ENCODE data around the gene CD2BP2. TPM values are rescaled to one million over a fixed set of nuclear protein-coding genes. Genes with fewer than 3 reads are reported as not detected.
A peak's percentile ranks its signal among the peaks of the same experiment; 100 is the strongest.

Gene CD2BP2
- total RNA-seq, 1 donor from 2014 or later = 85.2 TPM

GRCh38 chr16:30376461-30376902, 21.4 kb upstream of the CD2BP2 start:
- TF ChIP-seq, protein P1, sequence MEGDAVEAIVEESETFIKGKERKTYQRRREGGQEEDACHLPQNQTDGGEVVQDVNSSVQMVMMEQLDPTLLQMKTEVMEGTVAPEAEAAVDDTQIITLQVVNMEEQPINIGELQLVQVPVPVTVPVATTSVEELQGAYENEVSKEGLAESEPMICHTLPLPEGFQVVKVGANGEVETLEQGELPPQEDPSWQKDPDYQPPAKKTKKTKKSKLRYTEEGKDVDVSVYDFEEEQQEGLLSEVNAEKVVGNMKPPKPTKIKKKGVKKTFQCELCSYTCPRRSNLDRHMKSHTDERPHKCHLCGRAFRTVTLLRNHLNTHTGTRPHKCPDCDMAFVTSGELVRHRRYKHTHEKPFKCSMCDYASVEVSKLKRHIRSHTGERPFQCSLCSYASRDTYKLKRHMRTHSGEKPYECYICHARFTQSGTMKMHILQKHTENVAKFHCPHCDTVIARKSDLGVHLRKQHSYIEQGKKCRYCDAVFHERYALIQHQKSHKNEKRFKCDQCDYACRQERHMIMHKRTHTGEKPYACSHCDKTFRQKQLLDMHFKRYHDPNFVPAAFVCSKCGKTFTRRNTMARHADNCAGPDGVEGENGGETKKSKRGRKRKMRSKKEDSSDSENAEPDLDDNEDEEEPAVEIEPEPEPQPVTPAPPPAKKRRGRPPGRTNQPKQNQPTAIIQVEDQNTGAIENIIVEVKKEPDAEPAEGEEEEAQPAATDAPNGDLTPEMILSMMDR (conservative IDR thresholded peaks at IDR 0.05) = no peak
- Mint-ChIP-seq H3K4me3 (no peak overlapping the region), H3K27ac (ENCODE audit: unreplicated experiment) (no peak overlapping the region), H3K4me1 (peaks cover 45% of the 10 kb centered on the region), H3K36me3 (ENCODE audit: low read depth) (peaks cover 3% of the 10 kb centered on the region), H3K9me3 (no peaks in the 10 kb centered on the region), H3K27me3 (ENCODE audit: low read depth) (no peaks in the 10 kb centered on the region)
- no peak for DNase-seq (ENCODE audit: low read depth, low spot score)

- no peaks in the 10 kb centered on the region for H3K9me3 Mint-ChIP-seq
- peak overlapping the region; percentile 68 for H3K4me3 Mint-ChIP-seq
- no peak overlapping the region for H3K27ac Mint-ChIP-seq (ENCODE audit: unreplicated experiment)
- peaks cover 3% of the 10 kb centered on the region for H3K36me3 Mint-ChIP-seq (ENCODE audit: low read depth)
- DNase-seq (ENCODE audit: low read depth, low spot score) = no peak
- TF ChIP-seq, protein P1 (conservative IDR thresholded peaks at IDR 0.05) = no peak
- H3K4me1 Mint-ChIP-seq = peaks cover 45% of the 10 kb centered on the region
- no peaks in the 10 kb centered on the region for H3K27me3 Mint-ChIP-seq (ENCODE audit: low read depth)
Observed at GRCh38 chr16:30375864-30376263, 20.8 kb upstream of the CD2BP2 start.

DNA sequence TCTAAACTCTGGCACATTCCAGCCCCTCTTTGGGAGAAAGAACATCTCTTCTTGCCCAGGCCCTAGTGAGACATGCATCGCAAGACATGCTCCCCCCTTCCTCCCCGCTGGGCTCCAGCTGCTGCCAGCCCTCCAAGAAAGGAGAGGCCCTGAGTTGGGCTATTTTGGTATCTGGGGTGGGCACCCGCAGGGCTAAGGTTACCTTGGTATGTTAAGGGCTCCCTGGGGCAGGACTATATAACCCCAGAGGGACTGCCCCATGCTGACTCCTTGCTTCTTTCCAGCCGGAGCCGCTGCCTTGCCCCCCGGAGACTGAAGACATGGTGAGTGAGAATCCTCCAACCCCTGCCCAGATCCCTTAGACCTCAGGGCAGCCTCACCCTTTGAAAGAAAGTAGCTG, 19.4 kb upstream of the CD2BP2 start, which contains the start of gene MYL11:
TSS of gene MYL11 (plus strand) at position 265 of the 400 bp plus-strand sequence. CDS start at position 321, 56 bp downstream.
- Mint-ChIP-seq H3K27me3 (ENCODE audit: low read depth) (no peaks in the 10 kb centered on the region), H3K9me3 (no peaks in the 10 kb centered on the region), H3K36me3 (ENCODE audit: low read depth) (no peaks in the 10 kb centered on the region), H3K4me3 (peak within 1 kb of the TSS; percentile 68), H3K4me1 (peaks cover 35% of the 10 kb centered on the region), H3K27ac (ENCODE audit: unreplicated experiment) (peak within 1 kb of the TSS; percentile 51)
- no peak for DNase-seq (ENCODE audit: low read depth, low spot score)
- TF ChIP-seq, protein P1 (conservative IDR thresholded peaks at IDR 0.05) = no peak

- DNase-seq (ENCODE audit: low read depth, low spot score) = no peak
- peaks cover 42% of the 10 kb centered on the region for H3K4me1 Mint-ChIP-seq
- H3K4me3 Mint-ChIP-seq = peak overlapping the region; percentile 14
- TF ChIP-seq, protein P1 (conservative IDR thresholded peaks at IDR 0.05) = no peak
- H3K27me3 Mint-ChIP-seq (ENCODE audit: low read depth) = no peaks in the 10 kb centered on the region
- H3K27ac Mint-ChIP-seq (ENCODE audit: unreplicated experiment) = no peak overlapping the region
- no peaks in the 10 kb centered on the region for H3K36me3 Mint-ChIP-seq (ENCODE audit: low read depth)
- H3K9me3 Mint-ChIP-seq = no peaks in the 10 kb centered on the region
Observed at GRCh38 chr16:30372725-30373124, 17.6 kb upstream of the CD2BP2 start.

DNA sequence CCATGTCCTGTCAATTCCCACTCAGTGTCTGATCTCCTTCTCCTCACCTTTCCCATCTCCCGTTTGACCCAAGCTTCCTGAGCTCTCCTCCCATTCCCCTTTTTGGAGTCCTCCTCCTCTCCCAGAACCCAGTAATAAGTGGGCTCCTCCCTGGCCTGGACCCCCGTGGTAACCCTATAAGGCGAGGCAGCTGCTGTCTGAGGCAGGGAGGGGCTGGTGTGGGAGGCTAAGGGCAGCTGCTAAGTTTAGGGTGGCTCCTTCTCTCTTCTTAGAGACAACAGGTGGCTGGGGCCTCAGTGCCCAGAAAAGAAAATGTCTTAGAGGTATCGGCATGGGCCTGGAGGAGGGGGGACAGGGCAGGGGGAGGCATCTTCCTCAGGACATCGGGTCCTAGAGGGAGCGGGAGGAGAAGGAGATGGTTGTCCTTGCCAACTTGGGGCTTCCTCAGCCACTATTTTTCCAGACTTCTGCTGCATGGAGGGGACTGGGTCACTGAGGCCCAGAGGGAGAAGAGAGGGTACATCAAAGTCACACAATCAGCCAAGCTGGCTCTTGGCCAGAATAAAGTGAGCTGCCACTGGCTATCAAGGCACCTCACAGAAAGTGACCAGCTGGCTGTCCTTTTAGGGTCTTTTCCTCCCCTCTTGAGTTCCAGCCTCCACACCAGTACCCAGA, 17.1 kb upstream of the CD2BP2 start:
- H3K36me3 Mint-ChIP-seq (ENCODE audit: low read depth) = no peaks in the 10 kb centered on the region
- DNase-seq (ENCODE audit: low read depth, low spot score) = no peak
- TF ChIP-seq, protein P1 (conservative IDR thresholded peaks at IDR 0.05) = no peak
- peak overlapping the region; percentile 89 for H3K27ac Mint-ChIP-seq (ENCODE audit: unreplicated experiment)
- no peaks in the 10 kb centered on the region for H3K27me3 Mint-ChIP-seq (ENCODE audit: low read depth)
- peak overlapping the region; percentile 89 for H3K4me3 Mint-ChIP-seq
- H3K9me3 Mint-ChIP-seq = no peaks in the 10 kb centered on the region
- peaks cover 42% of the 10 kb centered on the region for H3K4me1 Mint-ChIP-seq
